Fibroblast of skin of left biceps (primary cell): ENCODE data around the gene EFNA5.

Experiments
- DNase-seq, 2 experiments: peaks; one replicate each; pipeline ENCODE4 v3.0.0-alpha.2; 2013; ENCODE audit warnings: low read depth in 2 of 2

The EFNA5 gene

GRCh38 chr5:107426872-107427271 lies 243.9 kb downstream of the EFNA5 start:
- no peak for DNase-seq

- DNase-seq = no peak
Observed at GRCh38 chr5:107426209-107426608, 244.5 kb downstream of the EFNA5 start.

- DNase-seq = peak; percentile 32 to 36
Observed at GRCh38 chr5:107425541-107426031, 245.2 kb downstream of the EFNA5 start.

DNA sequence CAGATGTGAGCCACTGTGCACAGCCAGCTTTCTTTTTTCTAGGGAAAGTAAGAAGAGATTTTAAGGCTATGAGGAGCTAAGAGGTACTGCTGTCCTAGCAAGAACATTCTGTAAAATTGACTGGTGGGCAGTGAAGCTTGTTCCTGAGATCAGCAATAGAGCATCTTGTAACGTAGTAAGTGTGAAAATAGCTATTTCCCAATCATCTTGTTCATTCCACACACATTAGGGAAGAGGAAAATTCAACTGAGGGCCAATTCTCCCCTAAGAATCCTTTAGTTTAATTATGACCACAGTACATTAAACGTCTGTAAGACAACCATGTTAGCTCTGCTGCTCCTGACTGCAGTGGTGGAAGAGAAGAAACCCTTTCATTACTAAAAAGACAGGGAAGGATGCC lies 246.2 kb downstream of the EFNA5 start:
- no peak for DNase-seq

DNA sequence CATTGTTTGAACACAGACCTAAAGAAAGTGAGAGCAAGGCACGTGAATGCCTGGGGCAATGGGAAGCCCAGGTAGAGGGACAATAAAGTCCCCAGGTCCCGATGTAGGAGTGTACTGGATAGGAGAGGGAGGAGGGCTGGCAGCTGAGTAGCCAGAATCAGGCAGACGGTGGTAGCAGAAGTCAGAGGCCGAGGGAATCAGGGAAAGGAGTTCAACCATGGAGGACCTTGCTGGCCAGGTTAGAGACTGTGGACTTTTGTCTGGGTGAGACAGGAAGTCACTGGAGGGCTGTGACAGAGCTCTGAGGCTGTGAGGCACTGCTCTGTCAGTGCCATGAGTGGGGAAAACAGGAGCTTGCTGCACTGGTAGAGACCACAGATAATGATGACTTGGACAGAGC lies 248.2 kb downstream of the EFNA5 start:
- DNase-seq = no peak

DNA sequence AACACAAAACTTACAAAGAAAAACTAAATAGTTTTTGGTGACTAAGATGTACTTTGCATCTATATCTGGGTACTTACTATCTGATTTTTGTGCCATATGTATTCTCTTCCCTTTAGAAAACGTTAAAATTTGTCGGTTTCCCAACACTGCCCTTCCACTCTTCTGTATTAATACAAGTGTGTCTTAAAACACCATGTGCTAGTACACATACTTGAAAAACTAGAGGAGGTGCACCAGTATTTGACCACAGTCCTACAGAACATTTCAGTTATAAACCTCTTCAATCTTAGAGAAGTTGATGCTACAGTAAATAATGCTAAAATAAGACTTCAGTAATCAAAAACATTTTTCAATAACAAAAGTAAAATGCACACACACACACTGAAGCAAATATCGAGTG lies 251.2 kb downstream of the EFNA5 start:
- no peak for DNase-seq

GRCh38 chr5:107418902-107419301 lies 251.8 kb downstream of the EFNA5 start:
- no peak for DNase-seq

GRCh38 chr5:107418071-107418470 lies 252.7 kb downstream of the EFNA5 start:
- no peak for DNase-seq

- no peak for DNase-seq
Observed at GRCh38 chr5:107415762-107416161, 255.0 kb downstream of the EFNA5 start.

DNA sequence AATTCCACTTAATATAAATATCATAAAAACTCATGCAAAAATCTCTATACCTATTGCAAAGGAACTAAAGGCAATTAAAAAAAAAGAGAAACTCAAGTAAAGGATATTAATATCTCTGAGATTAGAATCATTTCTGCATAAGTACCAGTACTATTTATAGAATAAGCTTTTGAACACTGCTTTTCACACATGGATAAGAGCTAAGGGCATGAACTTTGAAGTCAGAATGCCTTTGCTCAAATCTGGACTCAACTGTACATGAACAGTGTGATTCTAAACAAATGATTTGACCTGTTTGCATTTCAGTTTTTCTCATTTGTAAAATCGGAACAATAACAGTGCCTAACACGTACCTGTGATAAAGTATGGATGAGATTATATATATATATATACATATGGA lies 255.9 kb downstream of the EFNA5 start:
- DNase-seq = no peak

DNA sequence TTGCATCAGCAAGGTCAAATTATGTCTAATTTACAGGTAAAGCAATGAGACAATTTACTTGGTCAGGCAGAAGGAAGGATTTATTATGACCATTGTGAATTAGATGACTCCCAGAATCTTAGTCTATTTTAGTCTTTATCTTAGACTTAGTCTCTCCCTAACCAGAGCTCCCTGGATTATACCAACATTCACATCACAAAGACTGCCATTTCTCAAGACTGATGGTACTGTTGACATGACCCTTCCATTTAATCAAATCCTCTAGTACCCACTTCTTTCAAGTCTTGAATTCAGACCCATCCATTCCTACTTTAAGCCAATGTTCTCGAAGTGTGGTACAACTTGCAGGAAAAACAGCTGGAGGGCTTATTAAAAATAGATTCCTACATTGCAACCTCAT lies 257.0 kb downstream of the EFNA5 start:
- no peak for DNase-seq

DNA sequence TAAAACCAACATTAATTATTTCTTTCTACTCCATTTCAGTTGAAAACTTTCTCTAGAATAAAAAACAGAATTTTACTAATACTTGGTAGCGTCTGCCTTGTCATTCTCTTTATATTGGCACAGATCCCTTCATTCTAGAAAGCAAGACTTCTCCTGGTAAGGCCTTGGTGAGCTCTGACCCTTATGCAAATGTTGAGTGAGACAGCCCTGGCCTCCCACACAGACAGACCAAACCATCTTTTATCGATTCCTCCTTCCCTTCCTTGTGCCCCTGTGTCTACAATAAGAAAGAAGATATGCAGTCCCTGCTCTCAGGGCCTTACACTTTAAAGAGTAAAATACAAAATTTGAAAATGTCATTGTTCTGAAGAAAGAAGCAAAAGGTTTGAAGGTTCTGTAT lies 262.2 kb downstream of the EFNA5 start:
- no peak for DNase-seq

GRCh38 chr5:107407713-107408298 lies 262.9 kb downstream of the EFNA5 start:
- no peak for DNase-seq

GRCh38 chr5:107404595-107405374 lies 266.0 kb downstream of the EFNA5 start:
- no peak for DNase-seq

GRCh38 chr5:107403228-107403953 lies 267.3 kb downstream of the EFNA5 start:
- no peak for DNase-seq

DNA sequence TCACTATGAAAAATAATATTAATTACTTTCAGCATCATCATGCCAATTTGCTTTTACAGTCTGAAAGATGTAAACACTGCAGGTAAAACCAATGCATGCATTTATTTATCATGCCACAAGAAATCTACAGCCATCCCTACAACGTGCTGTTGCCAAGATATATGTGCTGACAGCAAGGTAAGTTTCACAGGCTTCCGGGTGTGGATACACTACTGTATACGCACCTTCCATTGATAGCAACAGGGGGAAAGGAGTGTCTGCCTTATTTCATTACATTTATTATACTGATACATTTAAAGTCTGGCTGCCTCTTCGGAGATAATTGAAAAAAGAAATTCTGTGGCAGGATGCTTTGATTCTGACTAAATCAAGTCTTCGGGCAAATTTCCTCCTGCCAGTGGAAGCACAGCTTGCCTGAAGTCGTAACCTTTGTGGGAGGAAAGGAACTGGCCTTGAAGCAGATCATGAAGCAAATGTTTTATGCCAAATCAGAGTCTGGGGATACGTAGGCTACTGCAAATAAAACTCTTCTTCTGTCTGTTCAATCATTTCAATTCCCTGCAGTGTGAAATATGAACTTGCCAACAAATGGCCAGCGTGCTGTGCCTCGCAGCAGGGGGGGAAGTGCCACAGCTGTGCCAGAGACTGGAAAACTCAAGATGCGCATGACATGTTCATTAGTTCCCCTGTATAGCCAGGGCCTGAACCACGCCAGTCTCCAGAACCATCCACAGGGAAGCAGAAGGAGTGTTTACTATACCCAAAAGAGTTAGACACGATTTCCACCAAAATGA lies 268.1 kb downstream of the EFNA5 start:
- DNase-seq = no peak

- DNase-seq = no peak
Observed at GRCh38 chr5:107401470-107402122, 269.1 kb downstream of the EFNA5 start.

GRCh38 chr5:107400328-107400727 lies 270.4 kb downstream of the EFNA5 start:
- no peak for DNase-seq

DNA sequence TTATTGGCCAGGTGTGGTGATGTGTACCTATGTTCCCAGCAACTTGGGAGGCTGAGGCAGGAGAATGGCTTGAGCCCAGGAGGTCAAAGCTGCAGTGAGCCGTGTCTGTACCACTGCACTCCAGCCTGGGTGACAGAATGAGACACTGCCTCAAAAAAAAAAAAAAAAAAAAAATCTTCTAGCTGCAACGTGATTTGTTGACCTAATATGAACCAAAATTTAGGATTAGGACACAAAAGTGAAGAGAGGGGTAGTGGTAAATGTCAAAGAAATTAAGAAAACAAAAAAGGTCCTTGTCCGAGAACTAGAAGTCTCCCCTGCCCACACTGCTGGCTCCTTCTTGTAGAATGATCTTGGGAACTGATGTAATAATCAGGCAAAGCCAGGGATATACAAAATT lies 272.0 kb downstream of the EFNA5 start:
- DNase-seq = no peak

DNA sequence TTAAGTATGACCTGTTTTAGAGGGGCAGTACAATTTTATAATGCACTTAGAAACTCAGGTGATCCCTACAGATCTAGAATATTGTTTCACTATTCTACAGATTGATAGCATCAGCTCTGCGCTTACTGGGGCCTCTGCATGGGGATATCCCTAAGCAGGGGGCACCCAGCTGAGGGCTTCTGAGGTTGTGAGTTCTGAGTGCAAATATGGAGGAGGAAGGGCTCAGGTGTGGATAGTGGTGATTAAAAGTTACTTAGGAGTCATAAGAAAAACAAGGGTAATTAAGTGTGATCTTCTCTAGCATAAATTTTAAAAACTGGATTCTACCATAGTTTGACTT lies 274.4 kb downstream of the EFNA5 start:
- DNase-seq = no peak

- no peak for DNase-seq
Observed at GRCh38 chr5:107395632-107396350, 274.9 kb downstream of the EFNA5 start.
